T-helper 2 cell treated with Interferon-gamma antibody and Interleukin-4, amounts not matched to agents 100 ng/mL and 5 ng/mL, for 36 hours (primary cell): ENCODE results near the gene ZDHHC5. TPM values are rescaled to one million over a fixed set of nuclear protein-coding genes. Genes with fewer than 3 reads are reported as not detected.
"Not testable (repeated sequence)": the region's sequence is repeated elsewhere in the genome, so short reads cannot be mapped to it uniquely, and the experiment has no call there.

Source experiments
- intact Hi-C: fragments of 100-400 bp; cut with micrococcal nuclease; formaldehyde crosslinking; loops from one replicate; pipeline ENCODE4 v1.15.1; 2023
- total RNA-seq: library from RNA; stranded (reverse); gene quantifications from 2 replicates; pipeline ENCODE4 v1.2.3, GENCODE V29; 2022

The ZDHHC5 gene
- total RNA-seq, 1 donor from 2014 or later: 74.8 TPM

DNA sequence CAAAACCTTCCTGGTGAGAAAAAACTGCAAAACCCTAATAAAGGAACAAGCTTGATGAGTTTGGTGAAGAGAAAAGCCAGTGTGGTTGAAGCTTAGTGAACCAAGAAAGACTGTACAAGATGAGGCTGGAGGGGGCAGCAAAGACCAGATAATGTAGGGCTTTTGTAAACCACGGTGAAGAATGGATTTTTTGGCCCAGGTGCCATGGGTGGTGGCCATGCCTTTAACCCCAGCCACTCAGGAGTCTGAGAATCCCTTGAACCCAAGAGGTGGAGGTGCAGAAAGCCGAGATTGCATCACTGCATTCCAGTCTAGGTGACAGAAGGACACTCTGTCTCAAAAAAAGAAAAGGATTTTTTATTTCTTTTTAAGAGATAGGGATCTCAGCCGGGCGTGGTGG lies 5.0 kb upstream of the ZDHHC5 start:
- intact Hi-C loops: loop anchor here (10.0 kb wide), 1 partner anchor 862 kb away; no protein-coding TSS in a partner anchor

DNA sequence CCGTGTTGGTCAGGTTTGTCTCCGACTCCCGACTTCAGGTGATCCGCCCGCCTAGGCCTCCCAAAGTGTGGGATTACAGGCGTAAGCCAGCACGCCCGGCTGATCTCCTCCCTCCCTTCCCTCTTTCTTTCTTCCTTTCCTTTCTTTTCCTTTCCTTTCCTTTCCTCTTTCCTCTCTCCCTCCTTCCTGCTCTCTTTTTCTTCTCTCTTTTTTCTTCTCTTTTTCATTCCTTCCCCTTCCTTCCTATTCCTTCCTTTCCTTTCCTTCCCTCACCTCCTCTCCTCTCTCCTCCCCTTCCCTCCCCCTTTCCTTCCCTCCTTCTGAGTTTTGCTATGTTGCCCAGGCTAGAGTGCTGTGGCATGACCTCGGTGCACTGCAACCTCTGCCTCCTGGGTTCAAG lies 3.9 kb upstream of the ZDHHC5 start:
- intact Hi-C loops: loop anchor here (10.0 kb wide), 1 partner anchor 861 kb away; no protein-coding TSS in a partner anchor

DNA sequence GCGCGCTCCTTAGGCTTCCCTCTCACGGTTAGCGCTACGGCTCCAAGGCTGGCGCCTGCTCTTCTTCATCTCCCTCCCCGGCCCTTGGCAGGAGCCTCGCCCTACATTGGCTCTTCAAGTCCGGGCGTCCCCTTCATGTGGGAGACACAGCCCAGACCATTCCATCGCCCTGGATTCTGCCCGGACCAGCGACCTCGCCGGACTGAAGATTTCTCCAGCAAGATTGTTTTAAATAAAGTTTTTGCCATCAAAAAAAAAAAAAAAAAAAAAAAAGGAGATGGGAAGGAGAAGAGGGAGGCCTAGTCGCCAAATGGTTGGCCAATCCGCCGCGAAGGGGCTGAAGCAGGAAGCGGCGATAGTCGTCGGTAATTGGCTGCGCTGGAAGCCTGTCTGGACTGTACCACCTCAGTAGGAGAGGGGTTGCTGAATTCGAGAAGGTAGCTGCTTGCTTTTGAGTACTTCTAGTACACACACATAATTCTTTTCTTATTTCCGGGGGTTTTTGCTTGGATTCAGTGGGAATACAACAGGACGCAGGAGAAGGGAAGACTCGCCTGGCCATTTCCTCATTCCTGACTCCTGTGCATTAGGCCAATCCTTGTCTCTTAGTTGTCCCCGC lies 688 bp upstream of the ZDHHC5 start:
- intact Hi-C loops: loop anchor here (1.0 to 10.0 kb wide), 12 partner anchors 10 to 1475 kb away; partner anchors contain the start of genes CLP1, FAM111A, MED19 and SELENOH

DNA sequence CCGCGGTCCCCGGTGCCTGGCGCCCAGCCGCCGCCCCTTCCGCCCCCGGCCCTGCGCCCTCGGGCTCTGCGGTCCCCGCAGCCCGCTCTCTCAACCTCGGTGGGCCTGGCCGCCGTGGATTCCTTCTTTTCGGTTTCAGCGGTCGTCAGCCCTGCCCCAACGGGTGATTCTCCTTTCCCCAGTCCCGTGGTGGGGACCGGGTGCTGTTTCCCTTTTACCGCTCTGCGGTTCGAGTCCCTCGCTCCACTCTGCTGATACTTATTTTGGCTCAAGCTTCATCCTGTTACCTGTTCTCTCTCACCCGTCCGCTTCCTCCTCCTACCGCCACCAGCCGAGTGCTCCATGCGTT lies 494 bp downstream of the ZDHHC5 start:
- intact Hi-C loops: loop anchor here (5.0 to 10.0 kb wide), 2 partner anchors 856 to 1474 kb away; partner anchors contain the start of gene FAM111A

DNA sequence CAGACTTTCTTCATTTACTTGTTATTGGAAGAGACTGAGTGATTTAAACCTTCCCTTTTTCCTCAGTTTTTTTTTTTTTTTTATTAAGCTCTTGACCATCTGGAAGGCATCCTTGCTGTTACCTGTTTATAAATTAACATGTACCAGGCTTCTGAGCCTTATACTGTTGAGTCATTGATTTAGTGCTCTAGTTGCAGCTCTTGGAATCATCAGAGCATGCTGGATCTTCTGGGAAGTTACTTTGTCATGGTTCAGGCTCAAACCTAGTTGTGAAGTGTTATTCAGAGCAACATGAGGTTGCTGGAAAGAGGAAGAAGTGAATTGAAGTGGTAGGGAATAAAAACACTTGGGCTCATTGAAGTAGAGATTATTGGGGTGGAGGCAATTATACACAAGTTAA lies 6.3 kb downstream of the ZDHHC5 start:
- intact Hi-C loops: no loop called here

DNA sequence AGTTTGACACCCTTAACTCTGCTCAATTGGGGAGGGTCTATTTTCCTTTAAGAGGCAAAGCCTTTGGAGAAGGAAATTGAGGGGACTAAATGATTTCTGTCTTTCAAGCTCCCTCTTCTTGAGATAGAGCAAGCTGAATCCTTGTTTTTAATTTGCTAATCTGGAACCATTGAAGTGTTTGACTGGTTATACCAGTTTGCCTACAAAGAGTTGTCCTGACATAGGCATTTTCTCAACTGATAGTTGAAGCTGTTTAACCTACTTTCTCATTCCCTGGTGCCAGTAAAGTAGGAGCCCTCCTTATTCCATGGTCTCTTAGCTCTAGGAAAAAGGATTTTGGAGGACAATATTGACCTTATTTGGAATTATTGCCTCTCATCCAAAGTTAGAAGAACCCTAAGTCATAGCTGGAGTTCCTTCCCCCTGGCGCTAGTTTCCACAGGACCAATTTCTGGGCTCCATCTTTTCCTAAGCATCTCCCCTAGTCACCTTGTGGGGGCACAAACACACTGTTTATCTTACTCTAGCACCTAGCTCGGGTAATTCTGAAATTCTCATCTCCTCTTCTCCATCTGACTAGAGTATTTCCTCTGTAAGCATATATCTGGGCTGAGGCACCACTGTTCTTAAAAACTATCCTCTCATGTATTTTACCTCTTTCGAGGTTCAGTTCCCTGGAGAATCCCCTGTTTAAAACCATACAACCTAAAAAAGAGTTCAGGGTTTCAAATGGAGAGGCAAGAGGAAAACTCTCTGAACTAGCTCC lies 7.4 kb downstream of the ZDHHC5 start:
- intact Hi-C loops: no loop called here

DNA sequence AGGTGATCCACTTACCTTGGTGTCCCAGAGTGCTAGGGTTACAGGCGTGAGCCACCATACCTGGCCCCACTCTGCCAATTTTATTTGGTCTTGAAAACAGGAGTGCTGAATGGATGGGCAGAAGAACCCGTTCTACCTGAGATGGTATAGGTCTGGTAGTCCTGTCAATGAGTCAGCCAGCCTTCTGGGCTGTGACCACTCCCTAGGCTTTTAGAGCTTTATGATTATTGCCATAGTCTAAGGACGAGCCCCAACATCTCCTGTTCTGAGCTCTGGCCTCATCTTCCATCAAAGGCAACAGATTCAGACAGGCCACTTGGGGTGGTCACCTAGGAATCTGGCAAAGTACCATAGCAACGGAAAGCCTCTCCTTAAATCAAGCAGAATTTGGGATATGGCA lies 11.5 kb downstream of the ZDHHC5 start:
- intact Hi-C loops: no loop called here

DNA sequence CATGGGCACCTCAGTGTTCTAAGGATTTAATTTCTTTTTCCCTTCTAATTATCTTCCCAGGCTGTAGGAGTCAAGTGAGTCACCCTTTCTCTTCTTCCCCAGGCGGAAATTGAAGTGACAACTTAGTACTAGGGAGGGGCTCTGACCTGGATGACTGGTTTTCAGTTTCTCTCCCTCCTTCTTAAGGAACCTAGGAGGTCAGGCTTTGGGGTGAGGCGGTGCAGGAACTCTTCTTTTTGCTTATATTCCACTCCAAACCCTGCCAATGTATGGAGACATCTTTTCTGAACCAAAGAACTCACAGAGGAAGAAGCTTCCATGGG lies 12.6 kb downstream of the ZDHHC5 start:
- intact Hi-C loops: no loop called here

DNA sequence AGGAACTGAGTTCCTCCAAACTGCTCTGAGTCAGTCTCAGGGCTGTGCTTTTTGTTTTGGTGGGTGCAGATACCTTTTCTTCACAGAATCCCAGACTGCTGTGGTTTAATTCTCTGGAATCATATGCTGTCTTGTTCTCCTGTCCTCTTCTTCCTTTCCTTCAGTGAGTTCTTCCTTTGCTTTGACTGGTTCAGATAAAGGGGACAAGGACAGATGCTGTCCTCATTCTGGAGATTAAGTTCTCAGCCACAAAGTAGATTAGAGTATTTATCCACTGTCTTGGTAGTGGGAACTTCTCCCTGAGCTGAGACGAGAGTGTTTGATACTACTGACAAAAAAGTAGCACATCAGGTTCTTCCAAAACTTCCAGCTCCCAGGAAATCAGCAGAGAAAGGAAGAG lies 13.3 kb downstream of the ZDHHC5 start:
- intact Hi-C loops: no loop called here

DNA sequence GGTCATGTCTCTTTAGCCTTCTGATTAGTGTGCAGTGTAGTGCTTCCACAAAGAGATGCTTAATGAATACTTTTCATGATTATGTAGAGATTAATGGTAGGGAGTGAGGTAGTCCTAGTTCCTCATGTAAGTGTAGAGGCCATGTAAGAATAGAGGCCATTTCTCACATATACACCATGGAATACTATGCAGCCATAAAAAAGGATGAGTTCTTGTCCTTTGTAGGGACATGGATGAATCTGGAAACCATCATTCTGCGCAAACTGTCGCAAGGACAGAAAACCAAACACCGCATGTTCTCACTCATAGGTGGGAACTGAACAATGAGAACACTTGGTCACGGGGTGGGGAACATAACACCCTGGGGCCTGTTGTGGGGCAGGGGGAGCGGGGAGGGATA lies 22.6 kb downstream of the ZDHHC5 start:
- intact Hi-C loops: not testable (repeated sequence)

DNA sequence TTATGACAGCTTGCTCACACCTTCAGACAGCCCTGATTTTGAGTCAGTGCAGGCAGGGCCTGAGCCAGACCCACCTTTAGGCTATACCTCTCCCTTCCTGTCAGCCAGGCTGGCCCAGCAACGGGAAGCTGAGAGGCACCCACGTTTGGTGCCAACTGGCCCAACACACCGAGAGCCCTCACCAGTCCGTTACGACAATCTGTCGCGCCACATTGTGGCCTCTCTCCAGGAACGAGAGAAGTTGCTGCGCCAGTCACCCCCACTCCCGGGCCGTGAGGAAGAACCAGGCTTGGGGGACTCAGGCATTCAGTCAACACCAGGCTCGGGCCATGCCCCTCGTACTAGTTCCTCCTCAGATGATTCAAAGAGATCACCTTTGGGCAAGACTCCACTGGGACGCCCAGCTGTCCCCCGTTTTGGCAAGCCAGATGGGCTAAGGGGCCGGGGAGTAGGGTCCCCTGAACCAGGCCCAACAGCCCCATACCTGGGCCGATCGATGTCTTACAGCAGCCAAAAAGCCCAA lies 31.0 kb downstream of the ZDHHC5 start:
- intact Hi-C loops: no loop called here

DNA sequence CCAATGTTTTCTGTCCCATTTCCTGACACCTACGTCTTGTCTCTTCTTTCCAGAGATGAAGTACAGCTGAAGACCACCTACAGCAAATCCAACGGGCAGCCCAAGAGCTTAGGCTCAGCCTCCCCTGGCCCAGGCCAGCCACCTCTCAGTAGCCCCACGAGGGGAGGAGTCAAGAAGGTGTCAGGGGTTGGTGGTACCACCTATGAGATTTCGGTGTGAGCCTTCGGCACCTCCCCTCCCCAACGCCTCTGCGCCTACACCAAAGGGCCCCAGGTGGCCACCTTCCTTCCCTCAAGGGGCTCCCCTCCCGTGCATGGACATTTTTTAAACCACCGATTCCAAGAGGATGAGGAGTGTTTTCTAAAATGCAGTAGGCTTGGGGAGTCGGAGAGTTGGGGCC lies 31.9 kb downstream of the ZDHHC5 start:
- intact Hi-C loops: no loop called here

DNA sequence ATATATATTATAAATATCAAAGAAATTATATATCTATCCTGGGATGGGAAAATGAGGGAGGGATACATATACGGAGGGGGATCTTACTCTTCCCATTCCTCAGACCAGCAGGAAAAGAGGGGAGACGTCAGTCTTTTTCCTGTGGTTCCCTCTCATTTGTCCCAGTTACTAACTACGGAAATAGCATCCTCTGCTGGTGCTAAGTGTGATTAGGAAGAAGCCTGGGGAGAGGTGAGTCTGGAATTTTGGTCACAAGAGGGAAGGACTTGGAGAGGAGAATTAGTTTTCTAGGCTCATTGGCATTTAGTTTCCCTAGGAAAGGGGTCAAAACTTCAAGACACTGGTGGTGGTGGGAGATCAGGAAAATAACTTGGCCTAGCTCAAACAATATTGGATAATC lies 32.5 kb downstream of the ZDHHC5 start:
- intact Hi-C loops: no loop called here

DNA sequence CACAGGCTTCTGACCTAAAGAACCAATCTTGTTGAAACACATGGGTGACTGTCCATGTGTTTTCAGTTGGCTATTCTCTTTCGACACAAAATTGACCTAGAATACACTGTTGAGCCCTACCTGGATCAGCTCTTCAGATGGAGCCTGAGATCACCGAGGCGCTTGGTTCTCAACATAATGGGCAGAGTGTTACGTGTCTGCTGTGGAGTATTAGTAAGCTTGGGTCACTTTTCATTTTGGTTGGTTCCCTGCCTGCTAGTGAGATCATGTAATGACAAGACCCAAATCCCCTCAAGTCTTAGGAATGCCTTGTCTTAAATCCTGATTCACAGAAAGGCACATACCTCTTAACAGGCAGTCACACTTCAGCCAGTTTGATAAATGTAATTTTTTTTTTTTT lies 35.4 kb downstream of the ZDHHC5 start:
- intact Hi-C loops: no loop called here

DNA sequence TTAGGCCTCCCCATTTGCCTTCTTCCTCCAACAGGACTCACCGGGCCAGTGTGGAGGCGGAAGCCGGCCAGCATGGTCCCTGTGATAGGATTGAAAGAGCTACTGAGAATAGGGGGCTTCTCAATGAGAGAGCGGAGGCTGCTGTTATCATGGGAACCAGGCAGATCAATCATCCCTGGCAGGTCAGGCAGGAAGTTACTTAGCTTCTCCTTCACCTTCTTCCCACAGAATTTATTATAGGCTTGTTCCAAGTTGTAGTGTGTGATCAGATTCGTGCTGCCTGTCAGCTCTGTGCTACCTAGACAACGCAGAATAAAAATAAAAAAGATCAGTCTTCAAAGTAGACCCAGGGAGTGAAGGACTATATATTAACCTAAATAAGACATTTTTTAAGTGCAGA lies 37.0 kb downstream of the ZDHHC5 start:
- intact Hi-C loops: no loop called here

DNA sequence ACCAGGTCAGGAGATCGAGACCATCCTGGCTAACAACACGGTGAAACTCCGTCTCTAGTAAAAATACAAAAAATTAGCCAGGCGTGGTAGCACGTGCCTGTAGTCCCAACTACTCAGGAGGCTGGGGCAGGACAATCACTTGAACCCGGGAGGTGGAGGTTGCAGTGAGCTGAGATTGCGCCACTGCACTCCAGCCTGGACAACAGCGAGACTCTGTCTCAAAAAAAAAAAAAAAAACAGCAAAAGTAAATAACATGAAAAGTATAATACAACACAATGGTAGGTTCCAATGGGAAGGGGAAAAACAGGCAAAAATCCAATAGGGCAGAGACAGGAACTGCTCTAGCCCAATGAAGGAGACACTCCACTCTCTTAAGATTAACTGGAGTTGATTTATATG lies 37.5 kb downstream of the ZDHHC5 start:
- intact Hi-C loops: not testable (repeated sequence)

DNA sequence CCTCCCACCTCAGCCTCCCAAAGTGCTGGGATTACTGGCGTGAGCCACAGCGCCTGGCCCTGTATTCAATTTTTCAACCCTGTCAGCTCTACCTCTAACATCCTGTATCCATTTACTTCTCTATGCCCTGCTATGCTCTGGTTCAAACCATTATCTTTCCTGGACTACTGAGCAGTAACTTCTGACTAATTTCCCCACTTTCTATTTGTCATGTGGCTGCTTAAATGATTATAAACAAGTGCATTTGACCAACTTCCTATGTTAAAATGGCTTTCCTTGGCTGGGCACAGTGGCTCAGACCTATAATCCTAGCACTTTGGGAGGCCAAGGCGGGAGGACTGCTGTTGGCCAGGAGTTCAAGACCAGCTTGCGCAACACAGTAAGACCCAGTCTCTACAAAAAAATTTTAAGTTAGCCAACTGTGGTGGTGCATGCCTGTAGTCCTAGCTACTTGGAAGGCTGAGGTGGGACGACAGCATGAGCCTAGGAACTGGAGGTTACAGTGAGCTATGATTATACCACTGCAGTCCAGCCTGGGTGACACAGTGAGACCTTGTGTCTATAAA lies 42.0 kb downstream of the ZDHHC5 start:
- intact Hi-C loops: no loop called here

DNA sequence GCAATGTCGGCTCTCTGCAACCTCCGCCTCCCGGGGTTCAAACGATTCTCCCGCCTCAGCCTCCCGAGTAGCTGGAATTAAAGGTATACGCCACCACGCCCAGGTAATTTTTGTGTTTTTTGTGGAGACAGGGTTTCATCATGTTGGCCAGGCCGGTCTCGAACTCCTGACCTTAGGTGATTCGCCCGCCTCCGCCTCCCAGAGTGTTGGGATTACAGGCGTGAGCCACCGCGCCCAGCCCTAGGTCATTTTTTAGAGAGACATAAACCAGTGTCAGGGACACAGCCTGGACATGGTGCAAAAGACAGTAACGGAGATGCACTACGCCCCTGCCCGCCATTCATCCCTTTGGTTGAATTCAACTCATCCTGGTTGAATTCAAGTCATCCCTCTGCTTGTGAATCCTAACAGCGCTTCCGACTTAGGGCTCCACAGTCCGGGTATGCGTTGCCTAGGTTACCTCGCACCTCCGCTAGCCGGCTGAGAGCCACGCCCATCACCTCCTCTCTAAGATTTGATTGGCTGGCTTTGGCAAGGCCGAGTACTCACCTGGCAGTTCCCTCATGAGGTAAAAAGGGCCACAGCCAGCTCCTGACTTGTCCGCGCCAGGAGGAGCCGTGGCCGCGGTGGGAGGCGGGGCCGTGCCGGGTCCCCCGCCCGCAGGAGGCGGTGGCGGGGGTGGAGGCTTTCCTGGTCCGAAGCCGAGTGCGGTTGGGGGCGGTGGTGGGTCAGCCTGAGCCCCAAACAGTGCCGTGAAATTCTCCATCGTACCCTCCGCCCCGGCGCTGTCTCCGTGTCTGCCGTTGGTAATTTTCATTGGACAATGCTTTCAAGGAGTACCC lies 43.7 kb downstream of the ZDHHC5 start, which contains the start of gene MED19:
Gene MED19 (minus strand): TSS at position 802 of the 842 bp plus-strand sequence. CDS start 36 bp downstream, at position 766.
- intact Hi-C loops: loop anchor here (1.0 to 2.0 kb wide), 10 partner anchors 30 to 867 kb away; partner anchors contain the start of genes CLP1, SELENOH, SSRP1 and TIMM10

DNA sequence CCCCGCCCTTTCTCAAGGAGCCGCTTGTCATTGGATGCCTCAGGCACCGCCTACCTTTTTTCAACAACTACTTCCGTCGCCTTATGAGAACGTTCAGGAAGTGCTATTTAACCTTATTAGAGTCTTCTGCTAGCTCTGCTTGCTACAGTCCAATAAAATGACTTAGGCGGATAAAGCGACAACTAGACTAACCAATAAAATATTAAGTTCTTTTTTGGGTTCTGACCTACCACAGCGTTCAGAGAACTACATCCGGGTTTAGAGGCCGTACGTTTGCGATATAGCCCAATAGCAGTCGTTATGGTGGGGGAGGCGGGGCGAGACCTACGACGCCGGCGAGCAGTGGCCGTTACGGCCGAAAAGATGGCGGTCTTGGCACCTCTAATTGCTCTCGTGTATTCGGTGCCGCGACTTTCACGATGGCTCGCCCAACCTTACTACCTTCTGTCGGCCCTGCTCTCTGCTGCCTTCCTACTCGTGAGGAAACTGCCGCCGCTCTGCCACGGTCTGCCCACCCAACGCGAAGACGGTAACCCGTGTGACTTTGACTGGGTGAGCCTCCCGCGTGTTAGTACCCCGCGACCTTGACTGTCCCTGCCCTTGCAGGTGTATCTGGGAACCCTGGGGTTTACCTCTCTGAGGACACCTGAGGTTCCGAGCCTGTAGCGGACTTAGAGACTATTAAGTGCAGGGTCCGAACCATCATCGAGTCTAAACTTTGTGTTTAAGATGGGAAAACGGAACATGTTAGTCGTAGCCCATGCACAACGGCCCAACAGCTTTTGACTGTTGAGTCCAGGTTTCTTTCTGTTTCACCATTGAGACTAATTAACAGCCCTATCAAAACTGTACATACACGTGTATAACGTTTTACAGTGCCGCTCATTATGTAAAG lies 44.6 kb downstream of the ZDHHC5 start, which contains the start of gene TMX2:
Gene TMX2 (plus strand): TSS at position 338 of the 895 bp plus-strand sequence. CDS start 26 bp downstream, at position 364.
- intact Hi-C loops: loop anchor here (1.0 to 2.0 kb wide), 10 partner anchors 29 to 866 kb away; partner anchors contain the start of genes CLP1, SELENOH, SSRP1 and TIMM10

DNA sequence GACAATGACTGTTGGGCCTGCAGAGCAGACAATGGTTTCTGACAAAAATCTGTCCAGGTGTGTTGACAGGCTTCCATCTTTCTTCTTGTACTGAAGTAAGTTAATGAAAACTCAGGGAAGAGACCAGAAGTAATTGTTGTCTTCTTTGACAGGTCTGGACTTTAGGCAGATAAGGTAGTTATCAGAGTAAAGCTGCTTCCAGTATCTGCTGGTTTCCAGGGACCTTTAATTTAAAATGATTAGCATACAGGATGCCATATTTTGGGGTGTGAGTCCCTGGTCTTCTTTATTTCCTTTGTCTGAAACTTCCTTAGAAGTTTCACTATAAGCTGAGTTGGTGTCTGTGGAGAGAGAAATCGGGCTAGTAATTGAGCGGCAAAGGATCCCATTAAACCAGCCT lies 45.9 kb downstream of the ZDHHC5 start:
- intact Hi-C loops: loop anchor here (2.0 kb wide), 1 partner anchor 79 kb away; no protein-coding TSS in a partner anchor
